GM21390 (cell line): ENCODE results near the gene ARID3B.
A peak's percentile ranks its signal among the peaks of the same experiment; 100 is the strongest.
"Not testable (repeated sequence)": the region's sequence is repeated elsewhere in the genome, so short reads cannot be mapped to it uniquely, and the experiment has no call there.

ENCODE experiments used
- ATAC-seq: cut with Tn5 transposase; IDR thresholded peaks from one replicate; pipeline ENCODE4 v1.9.1; 2021; ENCODE audit not compliant: unreplicated experiment

ARID3B gene

DNA sequence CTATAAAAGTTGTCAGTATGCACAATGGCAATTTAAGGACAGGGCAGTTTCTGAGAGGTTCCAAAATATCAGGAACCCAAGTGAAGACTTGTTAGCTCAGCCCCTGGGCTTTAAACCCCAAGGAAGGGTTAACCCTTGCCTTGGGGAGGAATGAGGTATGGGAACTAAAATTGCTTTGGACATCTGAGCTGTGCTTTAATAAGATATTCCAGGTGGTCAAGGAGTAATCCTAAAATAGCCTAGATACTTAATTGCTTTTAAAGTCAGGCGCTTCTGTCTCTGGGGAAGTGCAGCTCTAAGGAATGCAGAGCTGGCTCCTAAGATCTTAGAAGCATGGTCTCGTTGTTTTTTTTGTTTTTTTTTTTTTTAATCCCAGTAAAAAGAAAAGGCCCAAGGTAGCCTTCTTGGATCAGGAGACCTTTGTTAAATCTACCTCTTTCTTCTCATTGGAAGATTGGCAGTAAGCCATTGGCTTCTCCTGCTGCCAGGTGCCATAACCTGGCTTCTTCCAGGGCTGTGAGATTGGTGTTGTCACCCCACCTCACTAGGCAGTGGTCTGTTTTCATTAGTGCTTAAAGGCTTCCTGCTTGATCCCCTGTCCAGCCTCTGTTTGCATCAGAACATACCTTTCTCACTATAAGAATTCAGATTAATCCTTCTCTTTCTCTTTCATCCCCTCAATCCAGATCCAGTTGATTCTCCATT is 24.5 kb downstream of the ARID3B start:
- no peak for ATAC-seq

DNA sequence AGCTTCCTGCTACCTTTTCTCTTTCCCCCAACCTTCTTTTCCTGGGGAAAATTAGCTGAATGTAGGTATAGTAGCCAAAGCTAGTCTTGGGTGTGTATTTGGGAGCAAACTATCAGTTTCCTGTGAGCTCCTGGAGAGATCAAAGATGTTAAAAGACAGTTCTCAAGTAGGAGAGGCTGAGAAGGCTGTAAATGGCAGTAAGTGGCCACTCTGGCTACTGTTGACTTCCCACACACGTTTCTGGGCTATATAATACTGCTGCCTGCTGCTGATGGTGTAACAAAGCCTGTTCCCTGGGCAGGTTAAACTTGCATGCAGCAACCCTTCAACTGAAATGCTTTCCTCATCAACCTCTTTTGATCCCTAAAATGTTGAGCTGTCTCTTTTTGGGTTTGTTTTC is 27.6 kb downstream of the ARID3B start:
- ATAC-seq = no peak

- no peak for ATAC-seq
These were observed 28.7 kb downstream of the ARID3B start for GRCh38 chr15:74569731-74570070.

DNA sequence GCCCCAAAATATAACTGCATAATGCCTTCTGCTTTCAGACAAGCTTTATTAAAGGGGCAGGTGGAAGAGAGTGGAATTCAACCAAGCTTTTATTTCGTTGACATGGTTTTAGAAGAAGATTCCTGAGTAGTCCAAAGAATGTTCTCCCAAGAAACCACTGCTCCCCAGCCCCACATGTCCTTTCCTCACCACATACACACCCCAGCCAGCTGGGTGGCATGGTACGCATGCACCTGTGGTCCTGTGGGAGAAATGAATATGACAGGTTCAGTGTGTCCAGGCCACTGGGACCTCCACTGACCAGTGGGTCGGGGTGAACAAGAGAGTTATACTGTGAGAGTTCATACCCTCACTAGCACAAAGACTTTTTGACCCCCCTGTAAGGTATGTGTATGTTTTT is 30.2 kb downstream of the ARID3B start:
- ATAC-seq = no peak

DNA sequence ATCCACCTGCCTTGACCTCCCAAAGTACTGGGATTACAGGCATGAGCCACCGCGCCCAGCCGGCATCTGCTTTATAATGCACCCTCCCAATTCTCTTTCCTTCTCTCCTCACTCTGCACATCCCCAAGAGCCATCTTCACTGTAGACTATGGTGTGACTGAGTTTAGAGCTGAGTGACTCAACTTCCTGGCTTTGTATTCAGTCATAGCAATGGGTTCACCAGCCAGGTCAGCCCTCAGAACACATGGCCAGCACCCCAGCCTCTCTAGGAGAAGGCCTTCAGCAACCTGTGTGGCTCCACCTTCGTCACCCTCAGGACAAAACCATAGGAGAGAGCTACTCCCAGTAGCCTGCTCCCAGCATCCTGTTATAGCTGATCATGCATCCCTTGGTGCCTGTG is 33.0 kb downstream of the ARID3B start:
- no peak for ATAC-seq

GRCh38 chr15:74578496-74578994 is 37.5 kb downstream of the ARID3B start:
- no peak for ATAC-seq

DNA sequence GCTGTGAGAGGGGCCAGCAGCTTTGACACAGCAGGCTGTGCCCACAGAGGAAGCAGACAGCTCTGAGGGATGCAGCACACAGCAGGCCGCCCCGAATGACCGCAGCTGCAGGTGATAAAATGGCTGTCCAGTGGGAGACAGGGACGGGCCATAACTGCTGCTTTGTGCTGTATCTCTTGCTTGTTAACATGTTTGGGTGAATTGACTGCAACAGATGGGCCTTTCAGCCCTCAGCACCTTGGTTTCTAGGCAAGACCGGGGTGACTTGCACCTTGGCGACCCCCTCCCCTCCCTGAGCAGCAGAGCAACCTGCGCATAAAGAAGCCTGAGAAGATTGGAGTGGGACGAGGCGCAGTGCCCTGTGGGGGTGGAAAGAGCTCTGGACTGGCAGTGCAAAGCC is 38.0 kb downstream of the ARID3B start:
- ATAC-seq = no peak

GRCh38 chr15:74580538-74581350 is 39.7 kb downstream of the ARID3B start:
- ATAC-seq = no peak

- ATAC-seq = no peak
These were observed 43.2 kb downstream of the ARID3B start for GRCh38 chr15:74584204-74584603.

GRCh38 chr15:74584779-74585178 is 43.8 kb downstream of the ARID3B start:
- no peak for ATAC-seq

DNA sequence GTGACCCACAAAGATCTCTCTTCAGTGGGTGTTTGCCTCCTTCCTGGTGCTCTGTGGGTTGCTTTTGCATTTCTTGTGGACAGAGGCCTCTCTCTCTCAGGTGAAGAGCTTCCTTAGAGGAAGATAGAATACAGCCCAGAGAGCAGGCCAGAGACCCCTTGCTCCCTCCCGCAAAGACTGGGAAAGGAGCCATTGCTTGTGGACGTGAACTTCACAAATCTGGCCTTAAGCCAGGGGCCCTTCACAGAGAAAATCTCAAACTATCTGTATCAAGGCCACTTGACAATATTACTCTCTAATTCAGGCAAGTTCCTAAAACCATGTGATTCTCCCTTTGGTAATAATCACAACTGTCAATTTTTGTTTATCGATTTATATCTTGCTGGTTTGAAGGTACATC is 44.2 kb downstream of the ARID3B start:
- ATAC-seq = no peak

- no peak for ATAC-seq
These were observed 44.8 kb downstream of the ARID3B start for GRCh38 chr15:74585857-74586256.

DNA sequence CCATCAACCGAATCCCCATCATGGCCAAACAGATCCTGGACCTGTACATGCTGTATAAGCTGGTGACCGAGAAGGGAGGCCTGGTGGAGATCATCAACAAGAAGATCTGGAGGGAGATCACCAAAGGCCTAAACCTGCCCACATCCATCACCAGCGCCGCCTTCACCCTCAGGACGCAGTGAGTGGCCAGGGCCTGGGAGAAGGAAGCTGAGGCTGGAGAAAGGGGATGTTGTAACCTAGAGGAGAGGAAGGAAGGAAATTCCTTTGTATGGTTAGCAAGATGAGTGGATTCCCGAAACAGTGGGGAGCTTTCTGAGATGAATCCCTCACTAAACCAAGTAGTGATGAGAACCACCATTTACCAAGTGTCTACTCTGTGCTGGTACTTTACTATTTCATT is 48.8 kb downstream of the ARID3B start:
- no peak for ATAC-seq

GRCh38 chr15:74592222-74592621 is 51.2 kb downstream of the ARID3B start:
- ATAC-seq = no peak

- no peak for ATAC-seq
These were observed 52.1 kb downstream of the ARID3B start for GRCh38 chr15:74593122-74593521.

- ATAC-seq = no peak
These were observed 53.4 kb downstream of the ARID3B start for GRCh38 chr15:74594455-74594854.

DNA sequence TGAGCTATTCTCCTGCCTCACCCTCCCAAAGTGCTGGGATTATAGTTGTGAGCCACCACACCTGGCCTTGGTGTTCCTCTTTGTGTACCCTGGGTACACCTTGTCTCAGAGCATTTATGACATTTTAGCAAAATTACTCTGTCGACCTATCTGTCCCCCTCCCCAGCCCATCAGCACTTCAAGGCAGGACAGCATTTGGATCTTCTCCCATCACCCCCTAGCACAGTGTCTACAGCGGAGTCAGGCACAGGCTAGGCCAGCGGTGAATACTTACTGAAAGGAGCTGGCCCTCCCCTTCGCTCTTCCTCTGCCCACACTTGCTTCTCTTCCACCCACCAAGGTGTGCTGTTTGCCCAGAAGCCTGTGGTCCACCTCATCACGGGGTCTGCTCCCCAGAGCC is 54.3 kb downstream of the ARID3B start:
- no peak for ATAC-seq

DNA sequence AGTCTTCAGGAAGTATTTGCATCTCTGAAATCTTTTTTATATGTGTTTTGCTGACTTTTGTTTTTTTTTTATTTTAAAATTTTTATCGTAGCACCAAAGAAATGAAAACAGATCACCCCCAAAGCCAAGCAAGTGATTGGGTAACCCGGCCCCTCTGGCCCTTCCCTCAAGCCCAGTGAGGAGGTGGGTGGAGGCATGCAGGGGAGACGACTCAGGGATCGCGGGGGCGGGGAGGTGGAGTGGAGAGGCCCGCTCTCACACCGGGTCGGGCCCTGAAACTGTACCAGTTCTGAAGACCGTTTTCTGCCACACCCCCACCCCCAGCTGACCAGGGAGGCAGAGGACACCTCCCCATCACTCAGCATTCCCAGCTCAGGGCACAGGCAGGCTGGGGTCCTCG is 55.7 kb downstream of the ARID3B start:
- ATAC-seq = not testable (repeated sequence)

DNA sequence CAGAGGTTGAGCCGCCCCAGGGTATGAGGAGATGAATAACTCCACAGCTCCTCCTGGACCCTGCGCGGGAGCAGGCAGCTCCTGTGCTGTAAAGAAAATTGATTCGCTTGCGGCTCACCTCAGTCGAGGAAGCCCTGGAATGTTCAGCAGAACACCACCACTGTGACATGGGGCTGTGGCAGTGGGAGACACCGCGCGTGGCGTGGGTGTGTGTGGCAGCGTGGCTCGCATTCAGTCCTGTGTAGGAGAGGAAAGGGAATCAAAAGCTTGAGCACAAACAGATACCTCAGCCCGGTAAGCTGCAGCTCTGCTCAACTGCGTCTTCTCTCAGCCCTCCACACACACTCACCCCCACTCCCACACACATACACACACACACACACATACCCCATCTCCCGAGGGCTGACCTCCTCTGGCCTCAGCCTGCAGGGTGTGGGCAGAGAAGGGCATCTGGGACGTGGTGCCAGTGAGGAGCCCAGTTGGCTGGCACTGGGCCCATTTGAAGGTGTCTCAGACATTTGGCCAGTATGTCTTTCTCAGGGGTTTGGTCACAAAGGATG is 56.2 kb downstream of the ARID3B start:
- not testable (repeated sequence) for ATAC-seq

- ATAC-seq = peak; percentile 93
These were observed 57.3 kb downstream of the ARID3B start for GRCh38 chr15:74598126-74598842.

- ATAC-seq = no peak
These were observed 58.1 kb downstream of the ARID3B start for GRCh38 chr15:74599156-74599555.
